ENCODE results near the gene SERPINA12.

DNA sequence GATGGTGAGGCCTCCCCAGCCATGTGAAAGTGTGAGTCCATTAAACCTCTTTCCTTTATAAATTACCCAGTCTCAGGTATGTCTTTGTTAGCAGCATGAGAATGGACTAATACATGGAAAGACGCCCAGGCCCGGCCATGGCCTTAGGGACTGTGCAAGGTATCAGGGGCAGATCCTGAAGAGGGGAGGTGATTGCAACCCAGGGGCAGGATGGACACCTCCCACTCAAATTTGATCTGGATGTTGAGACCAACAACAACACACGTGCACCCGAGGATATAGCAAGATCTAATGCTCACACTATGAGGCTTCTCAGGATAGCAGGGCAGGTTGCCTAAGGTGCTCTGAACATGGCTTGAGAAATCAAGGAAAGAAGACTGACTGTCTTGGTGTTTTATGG, 38.5 kb upstream of the SERPINA12 start:
- TF ChIP-seq CTCF (IDR thresholded peaks at IDR 0.05) (no peak), POLR2A (IDR thresholded peaks at IDR 0.05) (no peak), POLR2AphosphoS5 (IDR thresholded peaks at IDR 0.05) (no peak)
